ENCODE results near the gene MPZL3. TPM values are rescaled to one million over a fixed set of nuclear protein-coding genes. Genes with fewer than 3 reads are reported as not detected.

The MPZL3 gene
- polyA plus RNA-seq, 2 of the 4 experiments (the other 2 are of a cell fraction), result 0.34 to 1.0 TPM

- TF ChIP-seq HES2 (IDR thresholded peaks at IDR 0.05), result no peak
Observed at GRCh38 chr11:118243993-118244762, 8.0 kb downstream of the MPZL3 start (continued).

- Histone ChIP-seq H3K9me3 (no peaks in the 10 kb centered on the region), H3K4me2 (no peak overlapping the region), H3K4me3 (no peak overlapping the region), H3K4me1 (no peaks in the 10 kb centered on the region), H3K27ac (no peak overlapping the region)
- TF ChIP-seq CHD2 (IDR thresholded peaks at IDR 0.05; ENCODE audit: low read length, partially characterized antibody), result no peak
- TF ChIP-seq HMGXB4 (CRISPR knock-in tag; IDR thresholded peaks at IDR 0.05; ENCODE audit: borderline replicate concordance), result no peak
- TF ChIP-seq ESRRA (IDR thresholded peaks at IDR 0.05; ENCODE audit: borderline replicate concordance, low read length), result no peak
- no peak for TF ChIP-seq CTCF (IDR thresholded peaks at IDR 0.05)
- no peak for TF ChIP-seq BCL3 (IDR thresholded peaks at IDR 0.05)
- no peak for TF ChIP-seq TFCP2L1 (CRISPR knock-in tag; IDR thresholded peaks at IDR 0.05)
- TF ChIP-seq ATOH8 (CRISPR knock-in tag; IDR thresholded peaks at IDR 0.05; ENCODE audit: low read depth), result no peak
- no peak for TF ChIP-seq REST (IDR thresholded peaks at IDR 0.05)
- no peak for TF ChIP-seq FOXS1 (CRISPR knock-in tag; IDR thresholded peaks at IDR 0.05)
- TF ChIP-seq NFE2L2 (conservative IDR thresholded peaks at IDR 0.05; ENCODE audit: low read length), result no peak
- TF ChIP-seq CEBPB (IDR thresholded peaks at IDR 0.05), result no peak
- no peak for TF ChIP-seq POLR2AphosphoS2 (conservative IDR thresholded peaks at IDR 0.05; ENCODE audit: low read length)
- no peak for TF ChIP-seq TP53 (CRISPR knock-in tag; IDR thresholded peaks at IDR 0.05)
- TF ChIP-seq ELK1 (IDR thresholded peaks at IDR 0.05; ENCODE audit: low read depth, low read length), result no peak
- no peak for TF ChIP-seq ZSCAN20 (CRISPR knock-in tag; IDR thresholded peaks at IDR 0.05)
- TF ChIP-seq EHF (CRISPR knock-in tag; IDR thresholded peaks at IDR 0.05), result no peak
- ATAC-seq (no peak), DNase-seq (ENCODE audit: low read depth in 1 of 2, low spot score in 1 of 2) (no peak), FAIRE-seq (no peak)
- CTCF ChIA-PET, result interaction anchor here (0.6 to 1.7 kb wide), 3 partner anchors 9 to 310 kb away, joined by 3 to 4 read pairs (median 4); partner anchors contain the start of gene MPZL3
- POLR2A ChIA-PET, result no interaction called here
- 30% methylated on average over 7 of the region's 8 CpGs for whole genome bisulfite sequencing (ENCODE audit: missing lambda C conversion rate)
Observed at GRCh38 chr11:118243161-118243560, 9.0 kb downstream of the MPZL3 start.

All from A549 (cell line).